Measurements from ENCODE around the gene RNU5D-1. TPM values are rescaled to one million over a fixed set of nuclear protein-coding genes. Genes with fewer than 3 reads are reported as not detected.
"Not testable (repeated sequence)": the region's sequence is repeated elsewhere in the genome, so short reads cannot be mapped to it uniquely, and the experiment has no call there.

The RNU5D-1 gene
- total and polyA plus RNA-seq, 8 donors, result not detected

GRCh38 chr1:44747878-44748277 is 16.9 kb upstream of the RNU5D-1 start:
- Histone ChIP-seq H3K4me3 (no peak overlapping the region), H3K4me1 (no peaks in the 10 kb centered on the region), H3K9me3 (no peaks in the 10 kb centered on the region), H3K27ac (no peak overlapping the region), H3K27me3 (no peaks in the 10 kb centered on the region), H3K36me3 (peaks cover 0 to 32% (median 0%) of the 10 kb centered on the region in 4 donors)
- intact Hi-C loops (cut with DNase I; ENCODE audit: low total_unique reads), result no loop called here
- 91 to 98% (median 95%) methylated on average over 3 of the region's 3 CpGs for WGBS, 5 donors
- TF ChIP-seq POLR2AphosphoS5 (IDR thresholded peaks at IDR 0.05) (no peak), EP300 (IDR thresholded peaks at IDR 0.05) (no peak), POLR2A (IDR thresholded peaks at IDR 0.05) (no peak), CTCF (IDR thresholded peaks at IDR 0.05) (no peak)
- no peak for DNase-seq

GRCh38 chr1:44743211-44743610 is 12.2 kb upstream of the RNU5D-1 start:
- intact Hi-C loops (cut with DNase I; ENCODE audit: low total_unique reads), result no loop called here
- no peaks in the 10 kb centered on the region for H3K27me3 ChIP-seq
- H3K36me3 ChIP-seq, result peaks cover 0 to 11% (median 0%) of the 10 kb centered on the region in 4 donors
- DNase-seq, result no peak
- TF ChIP-seq POLR2AphosphoS5 (IDR thresholded peaks at IDR 0.05) (no peak), POLR2A (IDR thresholded peaks at IDR 0.05) (no peak), EP300 (IDR thresholded peaks at IDR 0.05) (no peak), CTCF (IDR thresholded peaks at IDR 0.05) (no peak)
- H3K4me1 ChIP-seq, result peaks cover 6 to 20% (median 9%) of the 10 kb centered on the region in 4 donors
- H3K27ac ChIP-seq, result no peak overlapping the region
- WGBS, 5 donors, result 83 to 100% (median 94%) methylated on average over 1 of the region's 1 CpG
- no peaks in the 10 kb centered on the region for H3K9me3 ChIP-seq
- H3K4me3 ChIP-seq, result no peak overlapping the region

- Histone ChIP-seq H3K9me3 (no peaks in the 10 kb centered on the region), H3K36me3 (no peaks in the 10 kb centered on the region), H3K4me1 (peaks cover 6 to 20% (median 9%) of the 10 kb centered on the region in 4 donors), H3K27me3 (no peaks in the 10 kb centered on the region), H3K4me3 (peak overlapping the region; percentile 47 to 53 (median 50)), H3K27ac (peak overlapping the region; percentile 43 to 92 (median 87))
- 1 to 3% (median 2%) methylated on average over 13 to 14 of the region's 14 CpGs for WGBS, 5 donors
- no peak for DNase-seq
- TF ChIP-seq EP300 (IDR thresholded peaks at IDR 0.05) (no peak), POLR2A (IDR thresholded peaks at IDR 0.05) (no peak), CTCF (IDR thresholded peaks at IDR 0.05) (no peak), POLR2AphosphoS5 (IDR thresholded peaks at IDR 0.05) (no peak)
- intact Hi-C loops (cut with DNase I; ENCODE audit: low total_unique reads), result no loop called here
Measured at GRCh38 chr1:44740179-44740617, 9.2 kb upstream of the RNU5D-1 start.

GRCh38 chr1:44739307-44740178 is 8.6 kb upstream of the RNU5D-1 start, which contains the start of gene KIF2C:
TSS of gene KIF2C (plus strand) at chr1:44739837. CDS start at chr1:44739933, 96 bp downstream.
- 0 to 1% (median 1%) methylated on average over 56 to 57 of the region's 57 CpGs for WGBS, 5 donors
- Histone ChIP-seq H3K36me3 (no peaks in the 10 kb centered on the region), H3K27ac (peak within 1 kb of the TSS; percentile 43 to 92 (median 87)), H3K4me1 (peaks cover 6 to 20% (median 9%) of the 10 kb centered on the region in 4 donors), H3K9me3 (no peaks in the 10 kb centered on the region), H3K4me3 (peak within 1 kb of the TSS; percentile 47 to 53 (median 50)), H3K27me3 (no peaks in the 10 kb centered on the region)
- intact Hi-C loops (cut with DNase I; ENCODE audit: low total_unique reads), result no loop called here
- DNase-seq, result peak; percentile 97 to 99
- peak; percentile 89 to 98 (median 91) for TF ChIP-seq POLR2AphosphoS5 (IDR thresholded peaks at IDR 0.05)
- peak in 2 of 4 donors; percentile 16 to 18 for TF ChIP-seq POLR2A (IDR thresholded peaks at IDR 0.05)
- TF ChIP-seq EP300 (IDR thresholded peaks at IDR 0.05), result no peak
- TF ChIP-seq CTCF (IDR thresholded peaks at IDR 0.05), result peak in 1 of 7 experiments; percentile 18

- Histone ChIP-seq H3K27ac (peak overlapping the region in 4 of 5 donors; percentile 78 to 92 (median 88)), H3K4me1 (peaks cover 6 to 20% (median 9%) of the 10 kb centered on the region in 4 donors), H3K4me3 (peak overlapping the region; percentile 47 to 53 (median 50))
- H3K9me3 ChIP-seq; DNase-seq; H3K36me3 ChIP-seq; intact Hi-C loops (cut with DNase I; ENCODE audit: low total_unique reads); H3K27me3 ChIP-seq: not testable (repeated sequence)
- 50 to 79% (median 59%) methylated on average over 1 of the region's 1 CpG for WGBS, 5 donors
Measured at GRCh38 chr1:44738953-44739306, 8.0 kb upstream of the RNU5D-1 start.

Measured in stomach (tissue), 9 donors.